Suprapubic skin (tissue), 4 donors: ENCODE results near the gene NTF4. TPM values are rescaled to one million over a fixed set of nuclear protein-coding genes. Genes with fewer than 3 reads are reported as not detected.
"Not testable (repeated sequence)": the region's sequence is repeated elsewhere in the genome, so short reads cannot be mapped to it uniquely, and the experiment has no call there.

ENCODE experiments used
- DNase-seq, 2 donors: peaks; one replicate each; pipeline ENCODE4 v3.0.0-alpha.2; 2019; ENCODE audit warnings: low spot score in 2 of 2
- H3K27ac ChIP-seq: fragments of 200-600 bp; sonication (generic); one replicate; pipeline ENCODE4 v1.5.1; 2019
- H3K27me3 ChIP-seq: fragments of 200-600 bp; sonication (generic); one replicate; pipeline ENCODE4 v1.5.1; 2019
- H3K36me3 ChIP-seq: fragments of 200-600 bp; sonication (generic); one replicate; pipeline ENCODE4 v1.5.1; 2019
- H3K4me1 ChIP-seq: fragments of 200-600 bp; sonication (generic); one replicate; pipeline ENCODE4 v1.5.1; 2019
- H3K4me3 ChIP-seq: fragments of 200-600 bp; sonication (generic); one replicate; pipeline ENCODE4 v1.5.1; 2019; ENCODE audit warnings: mild to moderate bottlenecking
- H3K9me3 ChIP-seq: fragments of 200-600 bp; sonication (generic); one replicate; pipeline ENCODE4 v1.5.1; 2019
- EP300 ChIP-seq: sonication (generic); formaldehyde crosslinking; IDR thresholded peaks from one replicate; pipeline ENCODE4 v1.6.1; 2017; ENCODE audit warnings: antibody characterized with exemption
- POLR2A ChIP-seq, 2 donors: fragments of 450-650 bp; IDR thresholded peaks; one replicate each; pipeline ENCODE4 v1.6.1; 2017; ENCODE audit warnings: antibody characterized with exemption in 2 of 2, mild to moderate bottlenecking in 2 of 2, moderate library complexity in 2 of 2
- POLR2AphosphoS5 ChIP-seq, 3 donors: sonication (generic); formaldehyde crosslinking; IDR thresholded peaks; one replicate each; pipeline ENCODE4 v1.6.1; 2017; ENCODE audit warnings: antibody characterized with exemption in 3 of 3
- WGBS: methylation state at CpG from one replicate; pipeline ENCODE4 v1.1.5; 2018; 5-methylcytosine and 5-hydroxymethylcytosine counted together
- total RNA-seq, 4 donors: library from RNA; depleted of rRNA; stranded (reverse); fragments of >200 nt; gene quantifications; one replicate each; pipeline ENCODE4 v1.1.0, GENCODE V29; 2016
- TF ChIP-seq, protein P1 (sequence below), 2 donors: fragments of 200-600 bp in 1 of 2; fragments of 450-650 bp in 1 of 2; sonication (generic) in 1 of 2; IDR thresholded peaks; one replicate each; pipeline ENCODE4 v1.5.1; 2016 to 2019; ENCODE audit warnings: antibody characterized with exemption in 2 of 2, mild to moderate bottlenecking in 1 of 2, moderate library complexity in 1 of 2

NTF4 gene
- total RNA-seq, 4 donors from 2014 or later = 7.8 to 22.5 (median 13.1) TPM

DNA sequence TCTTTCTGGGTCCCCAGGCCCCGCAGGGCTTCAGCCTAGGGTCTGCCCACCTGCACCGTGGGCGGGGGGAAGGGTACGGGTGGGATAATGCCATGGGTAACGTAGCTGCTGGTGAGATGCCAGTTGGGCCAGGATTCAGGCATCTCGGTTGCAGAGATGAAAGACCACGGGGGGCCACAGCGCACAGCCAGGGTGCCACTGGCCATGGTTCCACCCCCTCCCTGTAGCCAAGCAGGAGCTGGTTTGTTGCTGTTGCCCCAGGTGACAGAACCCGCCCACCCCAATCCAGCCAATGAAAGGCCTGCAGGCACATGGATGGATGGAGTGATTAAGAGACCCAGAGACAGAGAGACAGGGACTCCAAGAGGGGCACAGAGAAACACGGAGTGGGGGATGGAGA is 6.1 kb downstream of the NTF4 start:
- no peaks in the 10 kb centered on the region for H3K36me3 ChIP-seq
- H3K4me3 ChIP-seq = no peak overlapping the region
- no peak for TF ChIP-seq EP300
- TF ChIP-seq, protein P1, sequence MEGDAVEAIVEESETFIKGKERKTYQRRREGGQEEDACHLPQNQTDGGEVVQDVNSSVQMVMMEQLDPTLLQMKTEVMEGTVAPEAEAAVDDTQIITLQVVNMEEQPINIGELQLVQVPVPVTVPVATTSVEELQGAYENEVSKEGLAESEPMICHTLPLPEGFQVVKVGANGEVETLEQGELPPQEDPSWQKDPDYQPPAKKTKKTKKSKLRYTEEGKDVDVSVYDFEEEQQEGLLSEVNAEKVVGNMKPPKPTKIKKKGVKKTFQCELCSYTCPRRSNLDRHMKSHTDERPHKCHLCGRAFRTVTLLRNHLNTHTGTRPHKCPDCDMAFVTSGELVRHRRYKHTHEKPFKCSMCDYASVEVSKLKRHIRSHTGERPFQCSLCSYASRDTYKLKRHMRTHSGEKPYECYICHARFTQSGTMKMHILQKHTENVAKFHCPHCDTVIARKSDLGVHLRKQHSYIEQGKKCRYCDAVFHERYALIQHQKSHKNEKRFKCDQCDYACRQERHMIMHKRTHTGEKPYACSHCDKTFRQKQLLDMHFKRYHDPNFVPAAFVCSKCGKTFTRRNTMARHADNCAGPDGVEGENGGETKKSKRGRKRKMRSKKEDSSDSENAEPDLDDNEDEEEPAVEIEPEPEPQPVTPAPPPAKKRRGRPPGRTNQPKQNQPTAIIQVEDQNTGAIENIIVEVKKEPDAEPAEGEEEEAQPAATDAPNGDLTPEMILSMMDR (IDR thresholded peaks at IDR 0.05) = no peak
- TF ChIP-seq POLR2A (IDR thresholded peaks at IDR 0.05) = no peak
- TF ChIP-seq POLR2AphosphoS5 (IDR thresholded peaks at IDR 0.05) = no peak
- H3K27me3 ChIP-seq = peaks cover 30% of the 10 kb centered on the region
- peaks cover 30% of the 10 kb centered on the region for H3K4me1 ChIP-seq
- no peak overlapping the region for H3K27ac ChIP-seq
- DNase-seq = no peak
- WGBS = 41% methylated on average over 10 of the region's 10 CpGs
- H3K9me3 ChIP-seq = no peaks in the 10 kb centered on the region

DNA sequence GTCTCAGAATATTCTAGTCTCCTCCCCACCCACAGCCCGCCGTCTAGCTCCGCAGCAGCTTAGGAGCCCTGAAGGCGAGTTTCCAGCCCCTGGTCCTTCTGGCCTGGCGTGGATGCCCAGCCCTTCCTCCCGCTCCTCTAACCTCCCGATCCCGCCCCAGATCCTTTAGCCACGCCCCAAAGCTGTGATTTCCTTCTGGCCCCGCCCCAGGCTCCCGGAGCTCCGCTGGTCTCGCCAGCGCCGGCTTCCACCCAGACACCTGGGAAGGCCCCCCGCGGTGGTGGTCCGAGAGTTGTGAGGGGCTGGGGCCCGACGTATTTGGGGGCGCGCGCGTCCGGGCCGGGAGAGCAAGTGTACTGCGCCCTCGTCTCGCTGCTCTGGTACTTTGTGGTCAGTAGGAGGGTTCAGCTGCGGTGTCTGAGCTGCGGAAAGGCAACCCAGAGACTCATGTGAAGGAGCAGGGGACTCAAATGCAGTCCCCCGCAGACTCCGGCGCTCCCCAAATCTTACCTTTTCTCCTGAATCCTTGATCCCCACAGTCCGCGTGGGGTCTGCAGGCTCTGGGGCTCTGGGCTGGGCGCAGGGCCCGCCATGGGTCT is 6.9 kb downstream of the NTF4 start, which contains the start of gene CGB7:
TSS of gene CGB7 (minus strand) at position 114 of the 599 bp plus-strand sequence. CDS start 2,374 bp downstream, outside the sequence.
- Histone ChIP-seq H3K4me1 (peaks cover 29% of the 10 kb centered on the region), H3K36me3 (no peaks in the 10 kb centered on the region), H3K27me3 (peaks cover 26% of the 10 kb centered on the region), H3K4me3 (peak within 1 kb of the TSS; percentile 66), H3K27ac (no peak within 1 kb of the TSS), H3K9me3 (no peaks in the 10 kb centered on the region)
- TF ChIP-seq POLR2A (IDR thresholded peaks at IDR 0.05) (no peak), POLR2AphosphoS5 (IDR thresholded peaks at IDR 0.05) (no peak), EP300 (no peak)
- TF ChIP-seq, protein P1 (IDR thresholded peaks at IDR 0.05) = no peak
- 2% methylated on average over 29 of the region's 38 CpGs for WGBS
- DNase-seq = peak in 1 of 2 donors; percentile 84

- not testable (repeated sequence) for DNase-seq, H3K9me3 ChIP-seq, H3K27ac ChIP-seq, H3K36me3 ChIP-seq
- WGBS = 12% methylated on average over 26 of the region's 34 CpGs
- peak overlapping the region; percentile 66 for H3K4me3 ChIP-seq
- H3K4me1 ChIP-seq = peaks cover 29% of the 10 kb centered on the region
- peaks cover 19% of the 10 kb centered on the region for H3K27me3 ChIP-seq
Observed at GRCh38 chr19:49056902-49057596, 7.6 kb downstream of the NTF4 start.

DNA sequence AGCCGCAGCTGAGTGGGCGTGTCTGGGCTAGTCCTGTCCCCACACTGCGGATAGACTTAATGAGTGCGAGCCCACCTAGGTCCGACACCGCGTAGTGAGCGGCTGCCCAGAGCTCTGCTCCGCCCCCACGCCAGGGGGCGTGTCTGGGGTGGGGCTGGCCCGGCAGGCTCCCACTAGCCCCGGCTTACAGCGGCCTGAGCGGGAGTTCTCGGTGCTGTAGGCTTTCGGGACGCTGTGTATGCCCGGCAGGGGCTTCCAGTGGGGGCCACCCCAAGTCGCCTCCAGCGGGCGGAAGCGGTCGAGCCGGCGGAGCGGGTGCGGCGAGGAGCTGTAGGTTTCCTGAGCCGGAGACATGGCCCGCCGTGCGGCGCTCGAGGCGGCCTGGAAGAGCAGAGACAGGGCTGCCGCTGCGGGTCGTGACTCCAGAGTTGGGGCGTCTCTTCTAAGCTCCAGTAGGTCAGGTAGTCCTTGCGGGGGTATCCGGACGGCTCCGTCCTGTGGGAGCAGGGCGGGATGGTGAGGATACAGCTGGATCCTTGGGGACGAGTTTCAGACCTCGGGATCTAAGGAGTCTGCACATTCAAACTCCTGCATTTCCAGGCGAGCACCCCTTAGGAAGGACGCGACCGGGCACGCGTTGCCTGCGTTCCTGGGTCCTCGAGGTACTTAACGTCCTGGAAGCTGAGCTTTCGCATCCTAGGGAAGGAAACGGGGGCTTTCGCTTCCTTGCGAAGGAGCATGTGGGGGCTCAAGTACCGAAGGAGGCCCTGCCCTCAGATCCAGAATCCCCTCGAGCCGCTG is 8.3 kb downstream of the NTF4 start:
- H3K36me3 ChIP-seq = no peaks in the 10 kb centered on the region
- H3K9me3 ChIP-seq = no peaks in the 10 kb centered on the region
- TF ChIP-seq POLR2AphosphoS5 (IDR thresholded peaks at IDR 0.05) = no peak
- no peak for TF ChIP-seq EP300
- TF ChIP-seq POLR2A (IDR thresholded peaks at IDR 0.05) = no peak
- TF ChIP-seq, protein P1 (IDR thresholded peaks at IDR 0.05) = peak in 1 of 2 donors; percentile 36
- DNase-seq = no peak
- peaks cover 29% of the 10 kb centered on the region for H3K4me1 ChIP-seq
- 0% methylated on average over 7 of the region's 63 CpGs for WGBS
- H3K27ac ChIP-seq = no peak overlapping the region
- peaks cover 14% of the 10 kb centered on the region for H3K27me3 ChIP-seq
- peak overlapping the region; percentile 66 for H3K4me3 ChIP-seq

DNA sequence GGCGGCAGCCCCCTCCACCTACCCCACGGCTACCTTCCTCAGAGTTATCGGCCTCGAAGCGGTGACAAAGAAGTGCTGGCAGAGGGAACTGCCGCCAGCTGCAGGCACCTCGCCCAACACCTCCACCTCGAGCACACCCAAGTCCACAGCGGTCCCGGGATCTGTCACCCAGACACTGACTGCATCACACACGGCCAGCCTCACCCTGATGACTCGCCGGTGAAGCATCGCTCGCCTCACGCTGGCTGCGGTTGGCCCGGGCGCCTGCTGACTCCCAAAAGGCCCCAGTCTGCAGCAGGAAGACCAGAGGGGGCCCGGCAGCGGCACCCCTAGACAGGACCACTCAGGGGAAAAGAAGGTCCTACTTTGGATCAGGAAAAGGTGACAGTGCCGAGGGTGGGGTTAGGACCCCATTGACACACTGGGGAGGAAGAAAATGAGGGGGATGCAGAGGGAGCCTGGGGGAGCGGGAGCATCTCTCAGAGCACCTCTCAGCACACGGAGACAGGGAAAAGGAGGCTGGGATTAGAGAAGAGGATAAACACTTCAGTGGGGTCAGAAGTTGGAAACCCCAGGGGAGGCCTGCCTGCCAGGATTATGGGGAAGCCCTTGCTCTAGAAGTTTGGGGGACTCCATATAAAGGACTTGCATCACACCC is 14.1 kb downstream of the NTF4 start:
- not testable (repeated sequence) for H3K4me3 ChIP-seq, H3K36me3 ChIP-seq, H3K4me1 ChIP-seq, DNase-seq, H3K27me3 ChIP-seq, H3K27ac ChIP-seq, H3K9me3 ChIP-seq
- 74% methylated on average over 10 of the region's 24 CpGs for WGBS

- H3K9me3 ChIP-seq, H3K36me3 ChIP-seq, H3K27ac ChIP-seq, DNase-seq, H3K4me1 ChIP-seq, H3K27me3 ChIP-seq, H3K4me3 ChIP-seq: not testable (repeated sequence)
- WGBS = 88% methylated on average over 3 of the region's 4 CpGs
Observed at GRCh38 chr19:49049834-49050233, 14.8 kb downstream of the NTF4 start.

GRCh38 chr19:49049011-49049410 is 15.6 kb downstream of the NTF4 start, which contains the start of gene CGB8:
Gene CGB8, minus strand, starts transcription at chr19:49049111. Its CDS starts 372 bp downstream, at chr19:49048739.
- H3K4me3 ChIP-seq, H3K9me3 ChIP-seq, H3K4me1 ChIP-seq, H3K27ac ChIP-seq, DNase-seq, H3K36me3 ChIP-seq, H3K27me3 ChIP-seq: not testable (repeated sequence)
- no CpG with 5 or more reads among the region's 12 CpGs for WGBS

DNA sequence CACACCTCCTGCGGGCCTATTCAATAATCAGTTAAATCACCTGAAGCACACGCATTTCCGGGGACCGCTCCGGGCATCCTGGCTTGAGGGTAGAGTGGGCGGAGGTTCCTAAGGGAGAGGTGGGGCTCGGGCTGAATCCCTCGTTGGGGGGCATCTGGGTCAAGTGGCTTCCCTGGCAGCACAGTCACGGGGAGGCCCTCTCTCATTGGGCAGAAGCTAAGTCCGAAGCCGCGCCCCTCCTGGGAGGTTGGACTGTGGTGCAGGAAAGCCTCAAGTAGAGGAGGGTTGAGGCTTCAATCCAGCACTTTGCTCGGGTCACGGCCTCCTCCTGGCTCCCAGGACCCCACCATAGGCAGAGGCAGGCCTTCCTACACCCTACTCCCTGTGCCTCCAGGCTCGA is 21.1 kb downstream of the NTF4 start, which contains the start of gene CGB5:
TSS of gene CGB5 (plus strand) at position 301 of the 400 bp plus-strand sequence. CDS start 362 bp downstream, outside the sequence.
- H3K4me3 ChIP-seq, H3K9me3 ChIP-seq, DNase-seq, H3K27ac ChIP-seq, H3K27me3 ChIP-seq, H3K4me1 ChIP-seq, H3K36me3 ChIP-seq: not testable (repeated sequence)
- no CpG with 5 or more reads among the region's 15 CpGs for WGBS

GRCh38 chr19:49042666-49043065 is 22.0 kb downstream of the NTF4 start:
- not testable (repeated sequence) for H3K9me3 ChIP-seq, H3K4me3 ChIP-seq, H3K4me1 ChIP-seq, H3K36me3 ChIP-seq, DNase-seq, H3K27ac ChIP-seq, H3K27me3 ChIP-seq
- 70% methylated on average over 2 of the region's 4 CpGs for WGBS
